ENCODE measurements around the gene HOOK1.

DNA sequence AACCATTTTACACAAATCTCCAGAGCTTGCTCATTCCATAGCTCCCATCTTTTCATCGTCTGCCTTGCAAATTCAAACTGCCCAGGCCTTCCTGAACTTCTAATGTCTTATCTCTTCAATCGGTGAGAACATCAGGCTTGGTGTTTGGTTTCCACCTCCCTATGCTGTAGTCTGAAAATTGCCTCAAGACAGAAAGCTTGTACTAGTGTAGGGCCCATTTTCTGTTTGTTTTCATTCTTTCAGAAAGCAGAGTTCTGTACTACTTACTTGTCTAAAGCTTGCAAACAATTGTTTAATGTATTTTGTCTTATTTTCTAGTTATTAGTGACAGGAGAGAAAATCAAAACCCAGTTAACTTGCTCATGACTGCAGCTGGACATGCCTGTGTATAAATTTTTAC is 16.8 kb downstream of the HOOK1 start:
- TF ChIP-seq, protein P1, sequence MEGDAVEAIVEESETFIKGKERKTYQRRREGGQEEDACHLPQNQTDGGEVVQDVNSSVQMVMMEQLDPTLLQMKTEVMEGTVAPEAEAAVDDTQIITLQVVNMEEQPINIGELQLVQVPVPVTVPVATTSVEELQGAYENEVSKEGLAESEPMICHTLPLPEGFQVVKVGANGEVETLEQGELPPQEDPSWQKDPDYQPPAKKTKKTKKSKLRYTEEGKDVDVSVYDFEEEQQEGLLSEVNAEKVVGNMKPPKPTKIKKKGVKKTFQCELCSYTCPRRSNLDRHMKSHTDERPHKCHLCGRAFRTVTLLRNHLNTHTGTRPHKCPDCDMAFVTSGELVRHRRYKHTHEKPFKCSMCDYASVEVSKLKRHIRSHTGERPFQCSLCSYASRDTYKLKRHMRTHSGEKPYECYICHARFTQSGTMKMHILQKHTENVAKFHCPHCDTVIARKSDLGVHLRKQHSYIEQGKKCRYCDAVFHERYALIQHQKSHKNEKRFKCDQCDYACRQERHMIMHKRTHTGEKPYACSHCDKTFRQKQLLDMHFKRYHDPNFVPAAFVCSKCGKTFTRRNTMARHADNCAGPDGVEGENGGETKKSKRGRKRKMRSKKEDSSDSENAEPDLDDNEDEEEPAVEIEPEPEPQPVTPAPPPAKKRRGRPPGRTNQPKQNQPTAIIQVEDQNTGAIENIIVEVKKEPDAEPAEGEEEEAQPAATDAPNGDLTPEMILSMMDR (IDR thresholded peaks at IDR 0.05): no peak
- no peak for TF ChIP-seq POLR2AphosphoS5 (IDR thresholded peaks at IDR 0.05)
- no peak for TF ChIP-seq POLR2A (IDR thresholded peaks at IDR 0.05)
- no peak for TF ChIP-seq EP300 (IDR thresholded peaks at IDR 0.05)

Data from suprapubic skin (tissue), 4 donors.